ENCODE measurements around the gene CNIH4. TPM values are rescaled to one million over a fixed set of nuclear protein-coding genes. Genes with fewer than 3 reads are reported as not detected.

Gene CNIH4
- total RNA-seq, 1 experiment from 2014 or later, result 104 TPM

DNA sequence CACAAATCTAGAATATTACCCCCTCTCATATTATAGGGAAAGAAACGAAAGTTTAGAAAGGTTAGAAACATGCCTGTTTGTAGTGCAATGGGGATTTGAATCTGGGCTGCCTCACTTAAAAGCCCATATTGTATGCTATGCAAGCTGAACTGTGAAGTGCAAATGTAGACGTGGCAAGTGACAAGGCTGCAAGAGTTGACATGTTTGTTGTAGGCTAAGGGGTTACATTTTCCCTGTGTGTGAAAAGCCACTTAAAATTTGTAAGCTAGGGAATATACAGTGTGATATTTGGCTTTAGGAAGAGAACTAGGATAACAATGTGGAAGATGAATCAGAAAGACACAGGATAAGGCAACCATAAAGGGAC, 48.9 kb downstream of the CNIH4 start:
- H3T11ph ChIP-seq (ENCODE audit: low read length), result no peak overlapping the region
- H2BK20ac ChIP-seq (ENCODE audit: low read depth, low read length, poor library complexity, severe bottlenecking), result no peak overlapping the region
- Mint-ChIP-seq H3K9me3 (no peaks in the 10 kb centered on the region), H3K27me3 (ENCODE audit: low read depth) (no peaks in the 10 kb centered on the region), H3K4me3 (no peak overlapping the region), H3K36me3 (ENCODE audit: insufficient read depth in 1 of 3, low read depth in 3 of 3) (peaks cover 17 to 84% (median 67%) of the 10 kb centered on the region in 3 experiments), H3K27ac (peak overlapping the region in 1 of 3 experiments; percentile 27; a peak in 1 of 7 replicates), H3K4me1 (0 out of 4 replicates have a peak, but pooled peaks cover 0 to 4% of the 10 kb centered on the region in 2 experiments)
- H2BK12ac ChIP-seq (ENCODE audit: insufficient read length, low read depth, low read length), result no peak overlapping the region
- no peak overlapping the region for H2BK120ac ChIP-seq (ENCODE audit: low read depth, low read length, poor library complexity, severe bottlenecking)
- H3K23ac ChIP-seq (ENCODE audit: insufficient read length, low read depth, low read length), result no peak overlapping the region
- H3K79me1 ChIP-seq (ENCODE audit: insufficient read depth, low read depth, low read length, poor library complexity, severe bottlenecking), result no peaks in the 10 kb centered on the region
- no peaks in the 10 kb centered on the region for H3K9me3 ChIP-seq (ENCODE audit: control insufficient read depth, low read depth, low read length)
- no peaks in the 10 kb centered on the region for H3K4me1 ChIP-seq (ENCODE audit: insufficient read depth, low read length)
- TF ChIP-seq, protein P1, sequence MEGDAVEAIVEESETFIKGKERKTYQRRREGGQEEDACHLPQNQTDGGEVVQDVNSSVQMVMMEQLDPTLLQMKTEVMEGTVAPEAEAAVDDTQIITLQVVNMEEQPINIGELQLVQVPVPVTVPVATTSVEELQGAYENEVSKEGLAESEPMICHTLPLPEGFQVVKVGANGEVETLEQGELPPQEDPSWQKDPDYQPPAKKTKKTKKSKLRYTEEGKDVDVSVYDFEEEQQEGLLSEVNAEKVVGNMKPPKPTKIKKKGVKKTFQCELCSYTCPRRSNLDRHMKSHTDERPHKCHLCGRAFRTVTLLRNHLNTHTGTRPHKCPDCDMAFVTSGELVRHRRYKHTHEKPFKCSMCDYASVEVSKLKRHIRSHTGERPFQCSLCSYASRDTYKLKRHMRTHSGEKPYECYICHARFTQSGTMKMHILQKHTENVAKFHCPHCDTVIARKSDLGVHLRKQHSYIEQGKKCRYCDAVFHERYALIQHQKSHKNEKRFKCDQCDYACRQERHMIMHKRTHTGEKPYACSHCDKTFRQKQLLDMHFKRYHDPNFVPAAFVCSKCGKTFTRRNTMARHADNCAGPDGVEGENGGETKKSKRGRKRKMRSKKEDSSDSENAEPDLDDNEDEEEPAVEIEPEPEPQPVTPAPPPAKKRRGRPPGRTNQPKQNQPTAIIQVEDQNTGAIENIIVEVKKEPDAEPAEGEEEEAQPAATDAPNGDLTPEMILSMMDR (conservative IDR thresholded peaks at IDR 0.05), result no peak
- no CpG with 5 or more reads among the region's 2 CpGs for WGBS (ENCODE audit: extremely low coverage, insufficient read length, low lambda C conversion rate)
- H4K5ac ChIP-seq (ENCODE audit: insufficient read length, low read depth, low read length), result no peak overlapping the region
- no peak overlapping the region for H3K14ac ChIP-seq (ENCODE audit: insufficient read depth, low read length)
- H3K56ac ChIP-seq (ENCODE audit: insufficient read length, low read depth, low read length), result no peak overlapping the region
- no peaks in the 10 kb centered on the region for H3K23me2 ChIP-seq (ENCODE audit: insufficient read length, low read depth, low read length, poor library complexity, severe bottlenecking)
- H3K18ac ChIP-seq (ENCODE audit: insufficient read length, low read depth, low read length), result no peak overlapping the region
- no peak overlapping the region for H2BK15ac ChIP-seq (ENCODE audit: low read depth, low read length)
- H3K9ac ChIP-seq (ENCODE audit: extremely low read depth, insufficient read length, low read length), result no peak overlapping the region
- no peak overlapping the region for H4K8ac ChIP-seq (replicated peaks; ENCODE audit: insufficient read length, low read depth, low read length)
- no peaks in the 10 kb centered on the region for H3K79me2 ChIP-seq (ENCODE audit: insufficient read depth, low read length)
- no peak overlapping the region for H3K4me2 ChIP-seq (ENCODE audit: insufficient read depth, insufficient read length, low read length)
- no peak overlapping the region for H4K91ac ChIP-seq (ENCODE audit: insufficient read length, low read depth, low read length)
- H2BK5ac ChIP-seq (ENCODE audit: insufficient read length, low read length), result no peak overlapping the region
- no peak for DNase-seq
- H3K27me3 ChIP-seq (ENCODE audit: insufficient read depth, low read length), result no peaks in the 10 kb centered on the region
- H3K27ac ChIP-seq (ENCODE audit: insufficient read length, low read depth, low read length), result no peak overlapping the region
- no peak overlapping the region for H3K4ac ChIP-seq (ENCODE audit: low read depth, low read length)
- no peak overlapping the region for H2AFZ ChIP-seq (ENCODE audit: low read length)
- no peak overlapping the region for H2AK5ac ChIP-seq (ENCODE audit: insufficient read length, low read length)
- H4K20me1 ChIP-seq (ENCODE audit: control insufficient read depth, insufficient read depth, insufficient read length), result no peaks in the 10 kb centered on the region

All from H9 (cell line).